Panc1 (cell line): ENCODE results near the gene COL1A2. TPM values are rescaled to one million over a fixed set of nuclear protein-coding genes. Genes with fewer than 3 reads are reported as not detected.

ENCODE experiments used
- ATAC-seq: fragments of 200-7000 bp; cut with Tn5 transposase; 2 replicates; pipeline ENCODE4 v1.9.1; 2020; ENCODE audit warnings: mild to moderate bottlenecking, moderate library complexity
- BruUV-seq: library from RNA; stranded (reverse); fragments of 400-500 nt; replicated peaks from 2 replicates; lab custom pipeline; 2021; lab: Mats Ljungman, UMichigan
- CTCF ChIA-PET: fragments of 300-600 bp; sonication (Branson Sonifier 250); formaldehyde crosslinking; loops from one replicate; lab custom pipeline; 2022; ENCODE audit warnings: antibody characterized with exemption; lab: Charles Lee
- POLR2A ChIA-PET: fragments of 300-600 bp; sonication (Branson Sonifier 250); formaldehyde crosslinking; loops from one replicate; lab custom pipeline; 2022; ENCODE audit warnings: antibody characterized with exemption; lab: Charles Lee
- DNase-seq: peaks from one replicate; pipeline ENCODE4 v3.0.0-alpha.2; 2010; ENCODE audit warnings: low read depth, low spot score
- H3K27ac ChIP-seq: 2 replicates; pipeline ENCODE4 v1.5.1; 2011; ENCODE audit warnings: mild to moderate bottlenecking, low read length, inconsistent platforms
- H3K27me3 ChIP-seq: fragments of 200-500 bp; sonication (Bioruptor generic); 2 replicates; pipeline ENCODE4 v1.6.0; 2014; ENCODE audit warnings: low read length, inconsistent platforms; ENCODE audit not compliant: control insufficient read depth, insufficient read depth
- H3K36me3 ChIP-seq: fragments of 200-500 bp; sonication (Bioruptor generic); 2 replicates; pipeline ENCODE4 v1.5.1; 2014; ENCODE audit warnings: inconsistent platforms, mild to moderate bottlenecking, low read length, moderate library complexity; ENCODE audit not compliant: control insufficient read depth, insufficient read depth
- H3K4me1 ChIP-seq: 2 replicates; pipeline ENCODE4 v1.5.1; 2011; ENCODE audit warnings: inconsistent platforms, mild to moderate bottlenecking, low read length, moderate library complexity; ENCODE audit not compliant: control insufficient read depth, insufficient read depth
- H3K4me3 ChIP-seq, 2 experiments: 2 replicates each; pipeline ENCODE4 v1.5.1; 2011 to 2012; ENCODE audit warnings: low read depth in 2 of 2, low read length in 2 of 2, mild to moderate bottlenecking in 2 of 2, inconsistent platforms in 1 of 2, moderate library complexity in 1 of 2
- H3K9me3 ChIP-seq: fragments of 200-500 bp; sonication (Bioruptor generic); 2 replicates; pipeline ENCODE4 v1.5.1; 2014; ENCODE audit warnings: low read depth, mild to moderate bottlenecking, inconsistent platforms, low read length, moderate library complexity; ENCODE audit not compliant: control insufficient read depth, insufficient read depth
- CTCF ChIP-seq: fragments of 450-650 bp; IDR thresholded peaks from 2 replicates; pipeline ENCODE4 v1.5.1; 2017; ENCODE audit warnings: mild to moderate bottlenecking
- POLR2AphosphoS5 ChIP-seq: IDR thresholded peaks from 2 replicates; pipeline ENCODE4 v1.6.1; 2012; ENCODE audit warnings: mild to moderate bottlenecking, low read depth, low read length, moderate library complexity
- SIN3A ChIP-seq: IDR thresholded peaks from 2 replicates; pipeline ENCODE4 v1.6.1; 2012; ENCODE audit warnings: low read depth, mild to moderate bottlenecking, low read length, moderate library complexity, borderline replicate concordance; ENCODE audit not compliant: insufficient read depth
- TCF7L2 ChIP-seq: IDR thresholded peaks from 2 replicates; pipeline ENCODE4 v1.6.1; 2011; ENCODE audit warnings: mild to moderate bottlenecking, low read depth, low read length, inconsistent platforms
- in situ Hi-C: cut with HindIII; loops from 2 replicates; pipeline ENCODE4 v1.10.0; 2016; ENCODE audit warnings: low sequenced_read_pairs, low pct_unique_long_range_greater_than_20kb
- intact Hi-C: fragments of 100-400 bp; cut with micrococcal nuclease; formaldehyde crosslinking; loops from one replicate; pipeline ENCODE4 v1.10.0; 2022; ENCODE audit not compliant: unreplicated experiment
- total RNA-seq: library from RNA; stranded (reverse); gene quantifications from one replicate; pipeline ENCODE4 v1.2.1, GENCODE V29; 2021; ENCODE audit not compliant: unreplicated experiment
- TF ChIP-seq, protein P1 (sequence below), 2 experiments: IDR thresholded peaks; 2 replicates each; pipeline ENCODE4 v1.6.1; 2011 to 2012; ENCODE audit warnings: low read depth in 2 of 2, control low read depth in 1 of 2, low read length in 1 of 2, mild to moderate bottlenecking in 1 of 2, moderate library complexity in 1 of 2; ENCODE audit not compliant: insufficient read depth in 1 of 2

The COL1A2 gene
- total RNA-seq, 1 experiment from 2014 or later = 1.3 TPM

GRCh38 chr7:94403546-94403945, 8.9 kb downstream of the COL1A2 start:
- intact Hi-C loops (no loop called here), in situ Hi-C loops (no loop called here)
- ATAC-seq = no peak
- H3K27ac ChIP-seq = no peak overlapping the region
- no peak for DNase-seq
- no TSS peak for BruUV-seq
- no peak for TF ChIP-seq TCF7L2
- H3K4me1 ChIP-seq = no peaks in the 10 kb centered on the region
- POLR2A ChIA-PET = no interaction called here
- no peak overlapping the region for H3K4me3 ChIP-seq
- no peaks in the 10 kb centered on the region for H3K36me3 ChIP-seq
- no peaks in the 10 kb centered on the region for H3K27me3 ChIP-seq
- CTCF ChIA-PET = no interaction called here
- no peaks in the 10 kb centered on the region for H3K9me3 ChIP-seq

- H3K9me3 ChIP-seq = no peaks in the 10 kb centered on the region
- ChIA-PET POLR2A (no interaction called here), CTCF (interaction anchor here (0.6 kb wide), 1 partner anchor 14 kb away, joined by 11 read pairs; no protein-coding TSS in a partner anchor)
- no peaks in the 10 kb centered on the region for H3K4me1 ChIP-seq
- DNase-seq = no peak
- no peaks in the 10 kb centered on the region for H3K27me3 ChIP-seq
- TF ChIP-seq, protein P1, sequence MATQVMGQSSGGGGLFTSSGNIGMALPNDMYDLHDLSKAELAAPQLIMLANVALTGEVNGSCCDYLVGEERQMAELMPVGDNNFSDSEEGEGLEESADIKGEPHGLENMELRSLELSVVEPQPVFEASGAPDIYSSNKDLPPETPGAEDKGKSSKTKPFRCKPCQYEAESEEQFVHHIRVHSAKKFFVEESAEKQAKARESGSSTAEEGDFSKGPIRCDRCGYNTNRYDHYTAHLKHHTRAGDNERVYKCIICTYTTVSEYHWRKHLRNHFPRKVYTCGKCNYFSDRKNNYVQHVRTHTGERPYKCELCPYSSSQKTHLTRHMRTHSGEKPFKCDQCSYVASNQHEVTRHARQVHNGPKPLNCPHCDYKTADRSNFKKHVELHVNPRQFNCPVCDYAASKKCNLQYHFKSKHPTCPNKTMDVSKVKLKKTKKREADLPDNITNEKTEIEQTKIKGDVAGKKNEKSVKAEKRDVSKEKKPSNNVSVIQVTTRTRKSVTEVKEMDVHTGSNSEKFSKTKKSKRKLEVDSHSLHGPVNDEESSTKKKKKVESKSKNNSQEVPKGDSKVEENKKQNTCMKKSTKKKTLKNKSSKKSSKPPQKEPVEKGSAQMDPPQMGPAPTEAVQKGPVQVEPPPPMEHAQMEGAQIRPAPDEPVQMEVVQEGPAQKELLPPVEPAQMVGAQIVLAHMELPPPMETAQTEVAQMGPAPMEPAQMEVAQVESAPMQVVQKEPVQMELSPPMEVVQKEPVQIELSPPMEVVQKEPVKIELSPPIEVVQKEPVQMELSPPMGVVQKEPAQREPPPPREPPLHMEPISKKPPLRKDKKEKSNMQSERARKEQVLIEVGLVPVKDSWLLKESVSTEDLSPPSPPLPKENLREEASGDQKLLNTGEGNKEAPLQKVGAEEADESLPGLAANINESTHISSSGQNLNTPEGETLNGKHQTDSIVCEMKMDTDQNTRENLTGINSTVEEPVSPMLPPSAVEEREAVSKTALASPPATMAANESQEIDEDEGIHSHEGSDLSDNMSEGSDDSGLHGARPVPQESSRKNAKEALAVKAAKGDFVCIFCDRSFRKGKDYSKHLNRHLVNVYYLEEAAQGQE (IDR thresholded peaks at IDR 0.05; ENCODE audit: insufficient read depth in 1 of 2, low read depth in 2 of 2, low read length in 1 of 2) = no peak
- no peak for TF ChIP-seq CTCF
- TF ChIP-seq SIN3A = no peak
- TF ChIP-seq POLR2AphosphoS5 = no peak
- no peak for TF ChIP-seq TCF7L2
- intact Hi-C loops (no loop called here), in situ Hi-C loops (no loop called here)
- no peak overlapping the region for H3K4me3 ChIP-seq
- no TSS peak for BruUV-seq
- ATAC-seq = no peak
- H3K36me3 ChIP-seq = no peaks in the 10 kb centered on the region
- no peak overlapping the region for H3K27ac ChIP-seq
Observed at GRCh38 chr7:94405506-94405905, 10.8 kb downstream of the COL1A2 start.

DNA sequence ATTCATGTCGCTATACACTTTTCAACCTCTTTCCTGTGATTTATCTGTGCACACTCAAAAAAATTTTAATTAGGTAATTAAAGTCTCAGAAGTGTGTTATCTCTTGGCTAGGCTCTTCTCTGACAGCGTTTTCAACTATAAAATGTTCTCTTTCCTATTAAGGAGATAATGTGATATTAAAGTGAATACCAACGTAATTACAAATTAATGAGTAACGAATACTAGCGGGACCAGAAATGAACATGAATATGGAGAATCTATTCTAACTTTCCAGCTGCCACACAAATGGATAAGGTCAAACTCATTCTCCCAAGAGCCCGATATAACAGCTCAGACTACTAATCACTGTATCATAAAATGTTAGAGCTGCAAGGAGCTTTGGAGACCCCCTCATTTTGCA, 12.0 kb downstream of the COL1A2 start:
- Histone ChIP-seq H3K27ac (no peak overlapping the region), H3K9me3 (no peaks in the 10 kb centered on the region), H3K36me3 (no peaks in the 10 kb centered on the region), H3K4me3 (no peak overlapping the region), H3K4me1 (no peaks in the 10 kb centered on the region), H3K27me3 (no peaks in the 10 kb centered on the region)
- no peak for TF ChIP-seq SIN3A
- ChIA-PET POLR2A (no interaction called here), CTCF (no interaction called here)
- in situ Hi-C loops = no loop called here
- no TSS peak for BruUV-seq
- intact Hi-C loops = no loop called here
- DNase-seq = no peak
- ATAC-seq = no peak
